ENCODE measurements around the gene GNL1. TPM values are rescaled to one million over a fixed set of nuclear protein-coding genes. Genes with fewer than 3 reads are reported as not detected.

The GNL1 gene
- total and polyA plus RNA-seq, 9 of the 15 experiments (the other 6 are each of a cell fraction or from before 2014, with no cell fraction given), result 0.73 to 112 (median 58.0) TPM

DNA sequence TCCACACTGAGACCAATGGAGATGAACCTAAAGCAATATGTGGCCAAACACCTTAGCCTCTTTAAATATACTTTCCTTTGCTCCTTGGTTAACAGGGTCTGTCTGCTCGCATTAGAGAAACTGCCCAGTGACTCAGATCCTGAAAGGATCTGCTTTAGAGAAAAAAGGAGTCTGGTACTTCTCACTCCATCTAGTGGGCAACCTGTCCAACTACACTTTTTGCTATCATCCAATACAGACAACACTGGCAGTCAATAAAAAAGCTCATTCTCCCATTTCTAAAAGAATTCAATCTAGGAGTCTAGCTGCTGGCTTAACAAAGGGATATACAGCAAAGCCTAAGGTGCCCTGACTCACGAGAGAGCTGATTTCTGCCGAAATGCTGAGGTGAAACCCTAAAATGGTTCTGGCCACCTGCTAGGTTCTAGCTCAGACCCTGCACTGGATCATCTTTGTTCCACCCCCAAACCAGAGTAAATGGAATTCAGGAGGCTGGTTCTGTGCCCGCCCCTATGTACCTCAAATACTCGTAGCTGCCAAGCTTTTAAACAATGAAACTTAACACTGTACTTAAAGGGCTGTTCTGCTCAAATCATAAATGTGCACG is 11.5 kb downstream of the GNL1 start (continued):
- TF ChIP-seq ARID4B (CRISPR knock-in tag; IDR thresholded peaks at IDR 0.05), result no peak

GRCh38 chr6:30543821-30544220 is 12.5 kb downstream of the GNL1 start:
- in situ Hi-C loops (cut with MboI) (no loop called here), intact Hi-C loops (cut with micrococcal nuclease) (loop anchor here (1.0 to 5.0 kb wide), 2 partner anchors 61 to 188 kb away; no protein-coding TSS in a partner anchor)
- POLR2A ChIA-PET, result interaction anchor here (1.3 to 6.2 kb wide), 3 partner anchors 11 to 62 kb away, joined by 3 to 85 read pairs (median 4); partner anchors contain the start of genes GNL1 and PRR3
- H3K27ac ChIP-seq (ENCODE audit: extremely low read depth, low read depth, low read length), result no peak overlapping the region
- H3K4me3 ChIP-seq, result no peak overlapping the region
- H3K9me3 ChIP-seq (replicated peaks; ENCODE audit: control insufficient read depth, insufficient read depth, low read depth, low read length), result no peaks in the 10 kb centered on the region
- 82% methylated on average over 3 of the region's 3 CpGs for WGBS (ENCODE audit: insufficient coverage, low coverage, missing lambda C conversion rate)
- no peaks in the 10 kb centered on the region for H3K79me2 ChIP-seq (ENCODE audit: control insufficient read depth, insufficient read depth, low read length)
- CTCF ChIA-PET (ENCODE audit: low intra/inter-chr PET ratio), result interaction anchor here (5.4 kb wide), 1 partner anchor 60 kb away, joined by 63 read pairs; no protein-coding TSS in a partner anchor
- no peaks in the 10 kb centered on the region for H3K9me1 ChIP-seq (ENCODE audit: control insufficient read depth, insufficient read depth, low read length)
- peaks cover 2 to 3% of the 10 kb centered on the region in 2 experiments; a peak in 3 of 5 replicates for H3K4me1 ChIP-seq (replicated peaks in 1 of 2; ENCODE audit: control insufficient read depth in 2 of 2, insufficient read depth in 2 of 2, low read length in 2 of 2)
- H3K9ac ChIP-seq (ENCODE audit: insufficient read depth in 1 of 2, low read depth in 2 of 2, low read length in 2 of 2), result no peak overlapping the region
- H4K20me1 ChIP-seq (replicated peaks; ENCODE audit: control insufficient read depth, insufficient read depth, low read length), result no peaks in the 10 kb centered on the region
- TF ChIP-seq POLR2H (tag; IDR thresholded peaks at IDR 0.05; ENCODE audit: low read depth) (no peak), ZNF707 (CRISPR knock-in tag; conservative IDR thresholded peaks at IDR 0.05) (no peak), ZNF143 (CRISPR knock-in tag; IDR thresholded peaks at IDR 0.05) (no peak), PHF20 (IDR thresholded peaks at IDR 0.05; ENCODE audit: partially characterized antibody) (no peak), HNRNPLL (IDR thresholded peaks at IDR 0.05; ENCODE audit: low read depth, low read length, poor library complexity, severe bottlenecking) (no peak), XRCC3 (IDR thresholded peaks at IDR 0.05) (no peak), KDM1A (IDR thresholded peaks at IDR 0.05) (no peak), SNIP1 (IDR thresholded peaks at IDR 0.05; ENCODE audit: low read depth) (no peak)
- TF ChIP-seq, protein P1, sequence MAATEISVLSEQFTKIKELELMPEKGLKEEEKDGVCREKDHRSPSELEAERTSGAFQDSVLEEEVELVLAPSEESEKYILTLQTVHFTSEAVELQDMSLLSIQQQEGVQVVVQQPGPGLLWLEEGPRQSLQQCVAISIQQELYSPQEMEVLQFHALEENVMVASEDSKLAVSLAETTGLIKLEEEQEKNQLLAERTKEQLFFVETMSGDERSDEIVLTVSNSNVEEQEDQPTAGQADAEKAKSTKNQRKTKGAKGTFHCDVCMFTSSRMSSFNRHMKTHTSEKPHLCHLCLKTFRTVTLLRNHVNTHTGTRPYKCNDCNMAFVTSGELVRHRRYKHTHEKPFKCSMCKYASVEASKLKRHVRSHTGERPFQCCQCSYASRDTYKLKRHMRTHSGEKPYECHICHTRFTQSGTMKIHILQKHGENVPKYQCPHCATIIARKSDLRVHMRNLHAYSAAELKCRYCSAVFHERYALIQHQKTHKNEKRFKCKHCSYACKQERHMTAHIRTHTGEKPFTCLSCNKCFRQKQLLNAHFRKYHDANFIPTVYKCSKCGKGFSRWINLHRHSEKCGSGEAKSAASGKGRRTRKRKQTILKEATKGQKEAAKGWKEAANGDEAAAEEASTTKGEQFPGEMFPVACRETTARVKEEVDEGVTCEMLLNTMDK (IDR thresholded peaks at IDR 0.05; ENCODE audit: borderline replicate concordance, insufficient read depth, low read depth, low read length, poor library complexity, severe bottlenecking), result no peak
- H3K27me3 ChIP-seq (ENCODE audit: control insufficient read depth in 2 of 2, insufficient read depth in 2 of 2, low read length in 2 of 2), result no peaks in the 10 kb centered on the region
- no peak for FAIRE-seq
- no peak for DNase-seq (ENCODE audit: extremely low read depth in 1 of 4, low spot score in 3 of 4)
- ATAC-seq, result no peak
- H3K4me2 ChIP-seq (ENCODE audit: insufficient read depth, low read length), result no peak overlapping the region
- H2AFZ ChIP-seq (ENCODE audit: low read depth, low read length), result no peak overlapping the region
- BruUV-seq (replicated peaks), result no TSS peak
- H3K36me3 ChIP-seq (ENCODE audit: control insufficient read depth, insufficient read depth, low read length), result peaks cover 41% of the 10 kb centered on the region; the same call in 2 of the 3 replicates

Measured in K562 (cell line).